Stimulated activated naive CD4-positive, alpha-beta T cell (primary cell): ENCODE results near the gene PPOX.

Experiments
- DNase-seq, 6 experiments: peaks; one replicate each; lab custom pipeline; 2025; lab: John Stamatoyannopoulos, UW

The PPOX gene

GRCh38 chr1:161165742-161166668, at the start of gene PPOX:
TSS of gene PPOX (plus strand) at chr1:161166426. CDS start at chr1:161166848, 422 bp downstream.
- DNase-seq, result peak; percentile 86 to 96 (median 92)

DNA sequence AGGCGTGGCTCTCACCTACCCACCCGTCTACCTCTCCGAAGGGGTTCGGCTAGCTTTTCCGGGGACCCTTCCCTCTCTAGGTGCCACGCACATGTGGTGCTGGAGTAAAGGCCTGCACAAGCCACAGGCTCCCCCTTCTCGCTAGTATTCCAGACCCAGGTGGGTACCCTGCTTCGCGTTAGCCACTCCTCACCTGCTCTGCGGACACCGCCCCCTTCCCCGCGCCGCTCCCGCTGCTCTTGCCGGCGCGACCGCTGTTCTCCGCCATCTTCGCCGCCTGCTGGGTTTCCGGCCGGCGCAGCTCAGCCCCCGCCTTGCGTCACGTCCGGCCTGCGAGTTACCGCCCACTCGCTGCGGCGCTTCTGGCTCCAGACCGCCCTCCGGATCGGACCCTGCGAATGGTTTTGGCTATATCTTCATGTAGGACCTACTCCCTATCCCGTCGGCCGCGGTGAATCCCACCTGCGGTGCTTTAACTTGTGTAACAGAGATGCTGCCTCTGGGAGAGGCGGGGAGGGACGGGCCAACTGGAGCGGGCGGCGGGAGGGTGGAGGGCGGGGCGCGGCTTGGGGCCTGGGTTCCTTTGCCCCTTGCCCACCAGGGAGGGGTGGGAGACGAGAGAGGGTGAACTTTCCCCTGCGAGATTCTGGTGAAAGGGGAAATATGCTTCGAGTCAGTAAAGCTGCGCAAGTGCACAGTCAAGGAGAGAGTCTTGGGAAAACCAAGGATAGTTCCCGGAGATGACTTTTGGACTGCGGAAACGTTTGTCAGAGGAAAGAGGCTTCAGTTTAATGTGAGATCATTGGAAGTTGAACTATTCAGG, 48.3 kb upstream of the PPOX start, which contains the start of the genes NIT1 and PFDN2:
TSS of gene NIT1 (plus strand) at position 347 of the 823 bp plus-strand sequence. CDS start at position 419, 72 bp downstream.
TSS of gene PFDN2 (minus strand) at position 279 of the 823 bp plus-strand sequence. CDS start at position 268, 11 bp downstream.
- DNase-seq, result peak; percentile 74 to 85 (median 82)

GRCh38 chr1:161119092-161119903, 46.9 kb upstream of the PPOX start:
- DNase-seq, result peak in 5 of 6 experiments; percentile 43 to 64 (median 49)

- DNase-seq, result no peak
Observed at GRCh38 chr1:161121042-161121650, 45.1 kb upstream of the PPOX start.

GRCh38 chr1:161121834-161122233, 44.4 kb upstream of the PPOX start:
- no peak for DNase-seq

DNA sequence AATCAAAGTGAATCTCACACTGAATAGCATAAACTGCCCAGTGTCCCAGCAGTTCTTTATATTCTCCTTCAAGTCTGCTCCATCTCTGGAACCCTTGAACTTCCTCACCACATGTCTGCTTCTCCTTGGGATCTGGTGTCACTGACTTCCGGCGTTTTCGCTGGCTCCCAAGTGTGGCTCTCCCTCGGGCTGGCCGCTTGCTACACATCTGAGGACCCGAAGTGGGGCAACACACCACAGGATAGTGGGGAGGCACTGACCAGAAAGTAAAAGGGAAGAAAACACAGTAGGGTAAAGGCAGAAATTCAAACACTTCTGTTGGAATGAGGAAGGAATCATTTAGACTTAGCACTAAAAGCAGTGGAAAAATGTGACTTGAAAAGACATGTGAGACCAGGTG, 43.3 kb upstream of the PPOX start:
- DNase-seq, result no peak

DNA sequence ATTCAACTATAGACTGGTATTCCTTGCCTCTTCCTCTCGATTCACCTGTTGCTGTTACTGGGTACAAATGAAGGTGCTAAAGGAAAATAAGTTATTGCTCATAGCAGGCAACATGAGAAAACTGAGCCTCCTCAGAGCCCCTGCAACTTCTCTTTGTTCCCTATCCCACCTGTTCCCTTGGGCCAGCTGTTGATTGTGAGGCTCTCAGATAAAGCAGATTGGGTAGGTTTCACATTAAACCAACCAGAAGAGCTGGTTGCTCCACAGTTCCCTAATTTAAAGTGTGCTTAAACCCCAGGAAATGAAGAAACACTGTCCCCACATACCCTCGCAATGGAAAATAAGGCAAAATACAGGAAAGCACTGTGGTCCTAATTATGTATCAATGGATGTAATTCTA, 38.6 kb upstream of the PPOX start:
- DNase-seq, result no peak

DNA sequence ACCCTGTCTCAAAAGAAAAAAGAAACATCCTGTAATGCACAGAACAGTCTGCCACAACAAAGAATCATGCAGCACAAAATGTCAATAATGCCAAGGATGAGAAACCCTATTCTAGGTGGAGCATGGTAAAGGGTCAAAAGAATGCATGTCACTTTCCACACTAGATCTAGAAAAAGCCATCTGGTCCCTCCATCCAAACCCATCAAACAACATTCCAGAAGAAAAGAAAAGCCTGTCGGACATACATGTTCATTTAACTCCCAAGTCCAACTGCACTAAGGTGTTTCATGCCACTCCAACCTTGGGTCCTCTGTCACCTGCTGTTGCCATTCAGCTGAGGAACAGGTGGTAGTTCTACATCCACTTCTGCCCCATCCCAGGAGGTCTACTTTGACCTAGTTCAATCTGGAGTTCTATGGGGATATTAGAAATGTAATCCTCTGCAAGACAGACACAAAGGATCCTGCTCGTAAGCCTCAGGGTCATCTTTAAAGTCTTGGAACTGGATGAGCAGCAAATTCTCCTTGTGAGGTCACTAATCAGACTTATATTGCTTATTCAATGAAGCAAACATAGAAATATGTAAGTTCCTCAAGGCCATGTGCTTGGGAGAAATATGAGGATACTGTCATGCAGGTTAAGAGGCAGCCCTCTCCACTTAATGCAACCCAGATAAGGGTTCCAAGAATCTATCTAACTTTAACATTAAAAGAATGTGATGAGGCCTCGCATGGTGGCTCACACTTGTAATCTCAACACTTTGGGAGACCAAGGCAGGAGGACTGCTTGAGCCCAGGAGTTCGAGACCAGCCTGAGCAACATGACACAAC, 37.4 kb upstream of the PPOX start:
- DNase-seq, result no peak

DNA sequence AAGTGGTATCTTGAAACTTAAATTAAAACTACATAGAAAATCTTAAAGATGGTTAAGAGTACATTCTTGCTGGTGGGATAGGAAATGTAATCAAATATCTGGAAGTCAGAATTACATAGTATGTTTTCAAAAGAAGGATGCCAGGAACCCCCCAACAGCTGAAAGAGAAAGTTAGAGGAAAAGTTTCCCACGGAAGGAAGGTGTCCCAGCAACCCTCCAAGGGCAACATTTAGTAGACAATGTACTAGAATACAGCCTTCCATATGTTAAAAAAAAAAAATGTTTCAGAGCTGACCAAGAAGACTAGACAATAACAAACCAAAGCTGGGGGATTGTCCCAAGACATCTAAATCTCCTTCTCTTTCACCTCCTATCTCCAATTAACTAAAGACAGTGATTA, 36.0 kb upstream of the PPOX start:
- no peak for DNase-seq

DNA sequence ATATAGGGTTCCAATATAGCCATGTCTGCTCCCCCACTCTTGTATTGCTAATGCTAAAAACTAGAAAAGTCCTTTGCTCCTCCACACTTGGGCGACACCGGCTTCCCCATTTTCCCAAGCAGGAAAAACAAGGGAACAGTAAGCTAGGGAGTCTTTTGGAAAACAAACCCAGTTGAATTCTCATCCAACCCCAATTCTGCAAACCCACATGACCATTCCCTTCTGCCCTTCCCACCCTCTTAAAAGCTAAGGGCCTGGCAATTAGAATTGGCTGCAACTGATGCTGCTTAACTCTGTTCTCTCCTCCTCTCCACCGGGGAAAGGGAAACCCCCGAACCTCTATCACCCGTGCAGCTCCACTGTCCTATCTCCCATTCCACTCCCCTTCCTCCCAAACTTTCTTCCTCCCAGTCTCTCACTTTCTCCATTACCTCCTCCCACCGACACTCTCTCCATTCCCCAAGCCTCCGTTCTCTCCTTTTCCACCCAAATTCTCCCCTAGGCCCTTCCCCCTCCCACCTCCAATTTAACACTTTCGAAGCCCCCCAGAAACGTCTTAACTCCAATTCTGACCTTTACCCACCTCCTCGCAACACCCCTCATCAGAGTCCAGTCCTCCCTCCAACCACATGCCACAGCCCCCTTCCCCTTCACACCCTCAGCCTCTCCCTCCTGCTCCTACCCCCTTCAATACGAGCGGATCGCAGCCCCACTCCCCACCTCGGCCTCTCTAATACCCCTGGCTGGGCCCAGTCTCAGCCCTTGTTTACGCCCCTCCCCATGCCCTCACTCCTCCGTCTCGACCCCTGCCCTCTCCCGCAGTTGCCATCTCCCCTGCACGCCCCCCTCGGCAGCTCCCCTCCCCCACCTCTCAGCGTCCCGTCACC, 34.5 kb upstream of the PPOX start:
- peak in 1 of 6 experiments; percentile 16 for DNase-seq

- peak; percentile 81 to 89 (median 88) for DNase-seq
Observed at GRCh38 chr1:161132410-161133219, 33.6 kb upstream of the PPOX start, which contains the start of gene DEDD. TSS of gene DEDD (minus strand) at chr1:161132667. CDS start at chr1:161124462, 8,205 bp downstream.

- no peak for DNase-seq
Observed at GRCh38 chr1:161133220-161133740, 32.9 kb upstream of the PPOX start.

DNA sequence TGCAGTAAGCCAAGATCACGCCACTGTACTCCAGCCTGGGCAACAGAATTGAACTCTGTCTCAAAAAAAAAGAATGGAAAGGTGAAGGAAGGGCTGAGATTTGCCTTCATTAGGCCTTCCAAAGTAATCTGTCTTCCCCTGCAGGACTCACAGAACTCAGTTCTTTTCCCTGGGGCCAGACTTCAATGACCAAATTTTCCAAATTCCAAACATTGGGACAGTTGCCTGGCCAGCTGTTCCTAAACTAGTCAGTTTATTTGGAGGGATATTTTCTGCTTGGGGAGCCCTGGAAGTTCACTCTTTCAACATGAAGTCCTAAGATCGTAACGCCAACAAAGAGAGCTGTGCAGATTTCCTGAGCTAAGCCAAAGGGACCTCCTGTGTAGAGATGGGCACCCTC, 28.3 kb upstream of the PPOX start:
- DNase-seq, result no peak

DNA sequence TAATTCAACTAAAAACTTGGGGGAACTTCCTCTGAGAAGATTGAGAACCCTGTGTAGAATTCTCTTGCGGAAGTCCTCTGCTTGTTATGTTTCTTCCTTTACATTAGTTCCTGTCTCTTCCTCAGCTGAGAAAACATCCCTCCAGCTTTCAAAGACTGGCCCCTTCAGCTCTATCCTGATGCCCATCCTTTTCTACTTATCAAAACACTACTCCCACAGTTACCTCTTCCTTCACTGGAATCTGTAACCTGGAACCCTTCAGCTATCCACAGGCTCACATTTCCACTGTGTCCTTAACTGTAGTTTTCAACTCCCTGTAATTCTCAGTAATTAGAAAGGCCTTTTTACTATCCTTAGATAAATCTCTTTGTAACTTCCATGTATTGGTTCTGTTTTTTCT, 27.8 kb upstream of the PPOX start:
- no peak for DNase-seq

- peak in 4 of 6 experiments; percentile 25 to 51 (median 43) for DNase-seq
Observed at GRCh38 chr1:161139766-161140165, 26.5 kb upstream of the PPOX start.

GRCh38 chr1:161140755-161141400, 25.3 kb upstream of the PPOX start:
- no peak for DNase-seq

DNA sequence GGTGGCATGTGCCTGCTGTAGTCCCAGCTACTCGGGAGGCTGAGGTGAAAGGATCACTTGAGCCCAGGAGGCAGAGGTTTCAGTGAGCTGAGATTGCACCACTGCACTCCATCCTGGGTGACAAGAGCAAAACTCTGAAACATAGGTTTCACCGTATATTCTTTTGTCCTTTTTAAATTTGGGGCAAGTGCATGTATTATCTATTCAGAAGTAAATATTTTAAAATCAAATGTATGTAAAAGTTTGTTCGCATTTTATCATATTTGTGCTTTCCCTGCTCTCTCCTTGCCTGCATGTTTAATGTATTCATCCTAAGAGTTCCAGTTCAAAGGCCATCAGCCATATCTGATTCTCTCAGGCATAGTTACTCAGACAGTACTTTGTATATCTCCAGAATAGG, 20.4 kb upstream of the PPOX start:
- DNase-seq, result no peak
